Measurements from ENCODE around the gene EMP1. TPM values are rescaled to one million over a fixed set of nuclear protein-coding genes. Genes with fewer than 3 reads are reported as not detected.

EMP1 gene
- total RNA-seq, 1 experiment from 2014 or later: 18.6 TPM

- DNase-seq (ENCODE audit: low read depth, low spot score) (no peak), ATAC-seq (no peak)
- no peaks in the 10 kb centered on the region for H3K27me3 ChIP-seq (ENCODE audit: control insufficient read depth, insufficient read depth, low read length)
- TF ChIP-seq CTCF (IDR thresholded peaks at IDR 0.05) (no peak), SIN3A (IDR thresholded peaks at IDR 0.05; ENCODE audit: borderline replicate concordance, insufficient read depth, low read depth, low read length) (no peak), TCF7L2 (IDR thresholded peaks at IDR 0.05; ENCODE audit: low read depth, low read length) (no peak), POLR2AphosphoS5 (IDR thresholded peaks at IDR 0.05; ENCODE audit: low read depth, low read length) (no peak)
- TF ChIP-seq, protein P1, sequence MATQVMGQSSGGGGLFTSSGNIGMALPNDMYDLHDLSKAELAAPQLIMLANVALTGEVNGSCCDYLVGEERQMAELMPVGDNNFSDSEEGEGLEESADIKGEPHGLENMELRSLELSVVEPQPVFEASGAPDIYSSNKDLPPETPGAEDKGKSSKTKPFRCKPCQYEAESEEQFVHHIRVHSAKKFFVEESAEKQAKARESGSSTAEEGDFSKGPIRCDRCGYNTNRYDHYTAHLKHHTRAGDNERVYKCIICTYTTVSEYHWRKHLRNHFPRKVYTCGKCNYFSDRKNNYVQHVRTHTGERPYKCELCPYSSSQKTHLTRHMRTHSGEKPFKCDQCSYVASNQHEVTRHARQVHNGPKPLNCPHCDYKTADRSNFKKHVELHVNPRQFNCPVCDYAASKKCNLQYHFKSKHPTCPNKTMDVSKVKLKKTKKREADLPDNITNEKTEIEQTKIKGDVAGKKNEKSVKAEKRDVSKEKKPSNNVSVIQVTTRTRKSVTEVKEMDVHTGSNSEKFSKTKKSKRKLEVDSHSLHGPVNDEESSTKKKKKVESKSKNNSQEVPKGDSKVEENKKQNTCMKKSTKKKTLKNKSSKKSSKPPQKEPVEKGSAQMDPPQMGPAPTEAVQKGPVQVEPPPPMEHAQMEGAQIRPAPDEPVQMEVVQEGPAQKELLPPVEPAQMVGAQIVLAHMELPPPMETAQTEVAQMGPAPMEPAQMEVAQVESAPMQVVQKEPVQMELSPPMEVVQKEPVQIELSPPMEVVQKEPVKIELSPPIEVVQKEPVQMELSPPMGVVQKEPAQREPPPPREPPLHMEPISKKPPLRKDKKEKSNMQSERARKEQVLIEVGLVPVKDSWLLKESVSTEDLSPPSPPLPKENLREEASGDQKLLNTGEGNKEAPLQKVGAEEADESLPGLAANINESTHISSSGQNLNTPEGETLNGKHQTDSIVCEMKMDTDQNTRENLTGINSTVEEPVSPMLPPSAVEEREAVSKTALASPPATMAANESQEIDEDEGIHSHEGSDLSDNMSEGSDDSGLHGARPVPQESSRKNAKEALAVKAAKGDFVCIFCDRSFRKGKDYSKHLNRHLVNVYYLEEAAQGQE (IDR thresholded peaks at IDR 0.05; ENCODE audit: insufficient read depth in 1 of 2, low read depth in 2 of 2, low read length in 1 of 2): no peak
- H3K4me3 ChIP-seq (ENCODE audit: low read depth in 2 of 2, low read length in 2 of 2): no peak overlapping the region
- intact Hi-C loops (cut with micrococcal nuclease; ENCODE audit: unreplicated experiment) (no loop called here), in situ Hi-C loops (cut with HindIII; ENCODE audit: low pct_unique_long_range_greater_than_20kb, low sequenced_read_pairs) (no loop called here)
- ChIA-PET CTCF (no interaction called here), POLR2A (no interaction called here)
- H3K36me3 ChIP-seq (ENCODE audit: control insufficient read depth, insufficient read depth, low read length): no peaks in the 10 kb centered on the region
- H3K27ac ChIP-seq (ENCODE audit: low read length): no peak overlapping the region
- no peaks in the 10 kb centered on the region for H3K4me1 ChIP-seq (ENCODE audit: control insufficient read depth, insufficient read depth, low read length)
- BruUV-seq (replicated peaks): no TSS peak
- H3K9me3 ChIP-seq (ENCODE audit: control insufficient read depth, insufficient read depth, low read depth, low read length): no peaks in the 10 kb centered on the region
These were observed 41.7 kb upstream of the EMP1 start for GRCh38 chr12:13154831-13155230.

DNA sequence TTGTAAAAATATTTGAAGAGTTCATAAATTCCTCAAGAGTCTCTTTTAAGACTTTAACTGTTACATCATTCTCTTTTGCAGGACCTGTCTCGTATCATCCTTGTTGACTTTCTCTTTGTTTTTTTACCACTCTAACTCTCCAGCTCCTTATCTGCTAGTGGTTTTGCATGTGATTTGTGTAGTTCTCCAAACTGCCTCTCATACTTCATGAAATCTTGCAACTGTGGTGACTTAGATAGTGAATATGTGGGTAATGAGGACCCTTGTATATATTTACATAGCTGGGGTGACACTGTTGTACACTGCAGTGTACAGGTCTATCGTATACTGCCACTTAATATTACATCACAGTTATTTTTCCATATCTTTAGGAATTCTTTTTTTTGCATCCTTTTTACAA, 40.2 kb upstream of the EMP1 start:
- POLR2A ChIA-PET: no interaction called here
- H3K4me3 ChIP-seq (ENCODE audit: low read depth in 2 of 2, low read length in 2 of 2): no peak overlapping the region
- BruUV-seq (replicated peaks): no TSS peak
- in situ Hi-C loops (cut with HindIII; ENCODE audit: low pct_unique_long_range_greater_than_20kb, low sequenced_read_pairs): no loop called here
- no peak overlapping the region for H3K27ac ChIP-seq (ENCODE audit: low read length)
- ATAC-seq (no peak), DNase-seq (ENCODE audit: low read depth, low spot score) (no peak)
- TF ChIP-seq POLR2AphosphoS5 (IDR thresholded peaks at IDR 0.05; ENCODE audit: low read depth, low read length): no peak
- no peak for TF ChIP-seq SIN3A (IDR thresholded peaks at IDR 0.05; ENCODE audit: borderline replicate concordance, insufficient read depth, low read depth, low read length)
- no peak for TF ChIP-seq TCF7L2 (IDR thresholded peaks at IDR 0.05; ENCODE audit: low read depth, low read length)
- TF ChIP-seq CTCF (IDR thresholded peaks at IDR 0.05): no peak
- TF ChIP-seq, protein P1 (IDR thresholded peaks at IDR 0.05; ENCODE audit: insufficient read depth in 1 of 2, low read depth in 2 of 2, low read length in 1 of 2): no peak
- no peaks in the 10 kb centered on the region for H3K9me3 ChIP-seq (ENCODE audit: control insufficient read depth, insufficient read depth, low read depth, low read length)
- H3K4me1 ChIP-seq (ENCODE audit: control insufficient read depth, insufficient read depth, low read length): no peaks in the 10 kb centered on the region
- H3K27me3 ChIP-seq (ENCODE audit: control insufficient read depth, insufficient read depth, low read length): no peaks in the 10 kb centered on the region
- CTCF ChIA-PET: no interaction called here
- H3K36me3 ChIP-seq (ENCODE audit: control insufficient read depth, insufficient read depth, low read length): no peaks in the 10 kb centered on the region
- intact Hi-C loops (cut with micrococcal nuclease; ENCODE audit: unreplicated experiment): no loop called here
